Osteoblast (primary cell): ENCODE data around the gene UBL4B. TPM values are rescaled to one million over a fixed set of nuclear protein-coding genes. Genes with fewer than 3 reads are reported as not detected.

ENCODE experiments used
- DNase-seq: peaks from one replicate; pipeline ENCODE4 v3.0.0; 2011; ENCODE audit warnings: low spot score, mixed read lengths; ENCODE audit not compliant: insufficient read length; ENCODE audit errors: missing footprints
- H2AFZ ChIP-seq: 2 replicates; pipeline ENCODE4 v1.6.0; 2011; ENCODE audit warnings: mild to moderate bottlenecking, low read length
- H3K27ac ChIP-seq: 2 replicates; pipeline ENCODE4 v1.5.1; 2011; ENCODE audit warnings: mild to moderate bottlenecking, low read depth, low read length, moderate library complexity
- H3K27me3 ChIP-seq: 2 replicates; pipeline ENCODE4 v1.6.0; 2012; ENCODE audit warnings: mild to moderate bottlenecking, control low read depth, inconsistent platforms, low read length, moderate library complexity; ENCODE audit not compliant: insufficient read depth
- H3K36me3 ChIP-seq: 2 replicates; pipeline ENCODE4 v1.5.1; 2011; ENCODE audit warnings: mild to moderate bottlenecking, low read length, control low read depth, moderate library complexity; ENCODE audit not compliant: insufficient read depth
- H3K4me1 ChIP-seq: 2 replicates; pipeline ENCODE4 v1.5.1; 2011; ENCODE audit warnings: mild to moderate bottlenecking, low read length, control low read depth, moderate library complexity; ENCODE audit not compliant: insufficient read depth
- H3K4me2 ChIP-seq: 2 replicates; pipeline ENCODE4 v1.6.0; 2011; ENCODE audit warnings: mild to moderate bottlenecking, low read length; ENCODE audit not compliant: insufficient read depth
- H3K4me3 ChIP-seq: fragments of 200-600 bp; sonication (generic); 3 replicates; pipeline ENCODE4 v1.5.1; 2012; ENCODE audit warnings: mild to moderate bottlenecking, low read length, inconsistent platforms; ENCODE audit not compliant: insufficient read depth
- H3K79me2 ChIP-seq: 2 replicates; pipeline ENCODE4 v1.6.0; 2012; ENCODE audit warnings: mild to moderate bottlenecking, low read length, control low read depth, inconsistent platforms; ENCODE audit not compliant: insufficient read depth
- H3K9me3 ChIP-seq: 2 replicates; pipeline ENCODE4 v1.5.1; 2011; ENCODE audit warnings: low read depth, low read length, control low read depth
- H4K20me1 ChIP-seq: 2 replicates; pipeline ENCODE4 v1.6.0; 2012; ENCODE audit warnings: mild to moderate bottlenecking, low read length, control low read depth; ENCODE audit not compliant: insufficient read depth
- total RNA-seq: library from RNA; depleted of rRNA; stranded (reverse); fragments of >200 nt; gene quantifications from 2 replicates; pipeline ENCODE4 v1.2.3, GENCODE V29; 2012
- TF ChIP-seq, protein P1 (sequence below): IDR thresholded peaks from 2 replicates; pipeline ENCODE4 v1.5.1; 2011; ENCODE audit warnings: mild to moderate bottlenecking, low read depth, low read length, moderate library complexity; ENCODE audit errors: extremely low read depth

Gene UBL4B
- total RNA-seq, 1 donor: 1.1 TPM

GRCh38 chr1:110100335-110100734 lies 11.9 kb upstream of the UBL4B start:
- Histone ChIP-seq H3K27ac (no peak overlapping the region), H2AFZ (no peak overlapping the region), H3K4me2 (no peak overlapping the region), H4K20me1 (no peaks in the 10 kb centered on the region), H3K4me3 (no peak overlapping the region), H3K9me3 (no peaks in the 10 kb centered on the region), H3K36me3 (no peaks in the 10 kb centered on the region), H3K4me1 (peaks cover 11% of the 10 kb centered on the region), H3K79me2 (no peaks in the 10 kb centered on the region), H3K27me3 (peaks cover 5% of the 10 kb centered on the region)
- TF ChIP-seq, protein P1, sequence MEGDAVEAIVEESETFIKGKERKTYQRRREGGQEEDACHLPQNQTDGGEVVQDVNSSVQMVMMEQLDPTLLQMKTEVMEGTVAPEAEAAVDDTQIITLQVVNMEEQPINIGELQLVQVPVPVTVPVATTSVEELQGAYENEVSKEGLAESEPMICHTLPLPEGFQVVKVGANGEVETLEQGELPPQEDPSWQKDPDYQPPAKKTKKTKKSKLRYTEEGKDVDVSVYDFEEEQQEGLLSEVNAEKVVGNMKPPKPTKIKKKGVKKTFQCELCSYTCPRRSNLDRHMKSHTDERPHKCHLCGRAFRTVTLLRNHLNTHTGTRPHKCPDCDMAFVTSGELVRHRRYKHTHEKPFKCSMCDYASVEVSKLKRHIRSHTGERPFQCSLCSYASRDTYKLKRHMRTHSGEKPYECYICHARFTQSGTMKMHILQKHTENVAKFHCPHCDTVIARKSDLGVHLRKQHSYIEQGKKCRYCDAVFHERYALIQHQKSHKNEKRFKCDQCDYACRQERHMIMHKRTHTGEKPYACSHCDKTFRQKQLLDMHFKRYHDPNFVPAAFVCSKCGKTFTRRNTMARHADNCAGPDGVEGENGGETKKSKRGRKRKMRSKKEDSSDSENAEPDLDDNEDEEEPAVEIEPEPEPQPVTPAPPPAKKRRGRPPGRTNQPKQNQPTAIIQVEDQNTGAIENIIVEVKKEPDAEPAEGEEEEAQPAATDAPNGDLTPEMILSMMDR: no peak
- no peak for DNase-seq

DNA sequence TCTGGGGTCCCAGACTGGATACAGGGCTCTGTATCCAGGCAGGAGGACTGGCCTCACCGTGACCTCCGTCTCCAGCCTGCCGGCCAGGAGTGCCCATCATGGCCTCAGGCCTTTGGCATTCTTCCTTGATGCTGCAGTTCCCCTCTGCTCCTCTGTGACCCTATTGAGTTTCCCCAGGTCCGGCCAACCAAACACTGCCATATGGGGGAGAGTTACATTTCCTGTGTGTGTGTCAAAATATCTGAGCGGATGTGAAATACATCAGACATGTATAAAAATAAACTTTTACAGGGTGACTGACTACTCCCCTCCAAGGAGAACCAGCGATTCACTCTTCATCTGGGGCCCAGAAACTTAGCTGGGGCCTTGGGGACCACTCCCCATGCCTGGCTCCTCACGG lies 10.2 kb upstream of the UBL4B start:
- H3K27ac ChIP-seq: no peak overlapping the region
- DNase-seq: peak; percentile 90
- peak overlapping the region; percentile 39 for H3K4me2 ChIP-seq
- H4K20me1 ChIP-seq: no peaks in the 10 kb centered on the region
- TF ChIP-seq, protein P1: no peak
- no peaks in the 10 kb centered on the region for H3K79me2 ChIP-seq
- H3K4me1 ChIP-seq: peaks cover 11% of the 10 kb centered on the region
- H2AFZ ChIP-seq: peak overlapping the region; percentile 85
- H3K27me3 ChIP-seq: no peaks in the 10 kb centered on the region
- H3K36me3 ChIP-seq: no peaks in the 10 kb centered on the region
- H3K9me3 ChIP-seq: no peaks in the 10 kb centered on the region
- no peak overlapping the region for H3K4me3 ChIP-seq

DNA sequence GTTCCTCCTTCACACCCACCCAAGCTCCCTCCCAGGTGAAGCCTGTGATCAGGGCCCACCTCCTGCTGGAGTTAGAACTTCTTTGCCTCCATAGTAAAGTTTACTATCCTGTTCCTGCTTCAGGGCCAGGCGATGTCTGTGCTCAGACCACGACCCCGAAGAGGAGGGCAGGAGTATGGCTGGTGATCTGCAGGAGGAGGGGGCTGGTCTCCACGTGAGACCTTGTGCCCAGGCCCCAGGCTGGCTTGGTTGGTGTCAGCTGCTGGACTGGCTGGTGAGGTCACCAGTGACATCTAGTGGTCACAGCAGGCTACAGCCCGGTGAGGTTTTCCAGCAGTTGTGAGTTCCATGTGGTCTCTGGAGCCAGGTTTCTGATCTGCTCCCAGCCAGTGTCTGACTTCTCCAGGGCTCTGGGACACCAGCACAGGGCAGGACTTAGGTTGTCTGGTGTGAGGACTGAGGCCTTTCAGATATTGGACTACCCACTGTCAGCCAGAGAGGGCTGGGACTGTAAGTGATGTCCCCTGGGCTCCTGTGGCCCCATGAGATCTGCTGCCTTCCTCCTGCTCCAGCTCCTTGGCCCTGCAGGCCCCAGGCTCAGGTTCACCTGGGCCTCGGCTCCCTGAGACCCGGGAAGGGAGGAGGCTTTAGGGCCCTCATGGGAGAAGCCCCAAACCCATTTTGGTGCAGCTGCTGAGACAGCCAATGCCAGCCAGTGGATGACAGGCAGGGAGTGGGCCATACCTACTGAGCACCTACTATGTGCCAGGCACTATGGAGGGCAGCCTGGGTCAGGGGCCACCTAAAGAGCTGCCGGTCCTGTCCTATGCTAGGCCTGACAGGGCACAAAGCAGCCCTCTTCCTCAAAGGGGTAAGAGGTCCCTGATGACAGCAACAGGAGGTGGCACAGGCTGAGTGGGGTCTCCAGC lies 6.0 kb upstream of the UBL4B start:
- Histone ChIP-seq H3K9me3 (no peaks in the 10 kb centered on the region), H3K27ac (no peak overlapping the region), H4K20me1 (no peaks in the 10 kb centered on the region), H3K79me2 (no peaks in the 10 kb centered on the region), H3K4me3 (no peak overlapping the region), H3K36me3 (no peaks in the 10 kb centered on the region), H3K4me1 (peaks cover 17% of the 10 kb centered on the region), H3K4me2 (no peak overlapping the region), H3K27me3 (no peaks in the 10 kb centered on the region), H2AFZ (peak overlapping the region; percentile 14)
- peak; percentile 97 for DNase-seq
- TF ChIP-seq, protein P1: peak; percentile 94

DNA sequence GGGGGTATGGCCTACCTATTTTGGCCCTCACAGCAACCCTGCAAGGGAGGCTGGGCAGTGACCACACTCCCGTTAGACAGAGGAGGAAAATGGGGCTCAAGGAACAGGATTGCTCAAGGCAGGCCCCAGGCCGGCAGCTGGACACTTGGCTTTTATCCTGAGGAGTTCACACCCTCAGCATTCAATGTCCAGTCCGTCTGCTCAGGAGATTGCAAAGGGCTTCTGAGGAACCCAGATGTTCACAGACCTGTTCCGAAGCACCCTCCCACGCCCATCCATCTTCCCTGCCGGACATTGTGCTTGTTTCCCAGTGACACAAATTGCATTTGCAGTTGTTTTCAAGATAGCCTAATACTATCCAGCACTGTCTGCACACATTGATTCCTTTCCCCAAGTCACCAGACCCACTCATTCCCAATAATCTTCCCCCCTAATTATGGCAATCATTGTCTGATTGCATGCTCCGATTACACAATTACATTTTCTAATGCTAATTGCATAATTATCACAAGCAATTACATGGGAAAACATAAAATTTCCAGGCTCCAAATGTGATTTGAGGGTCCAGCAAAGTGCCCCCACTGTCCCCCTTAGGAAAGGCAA lies 4.3 kb upstream of the UBL4B start:
- Histone ChIP-seq H4K20me1 (no peaks in the 10 kb centered on the region), H3K4me1 (peaks cover 6% of the 10 kb centered on the region), H3K79me2 (no peaks in the 10 kb centered on the region), H3K4me3 (no peak overlapping the region), H2AFZ (no peak overlapping the region), H3K4me2 (no peak overlapping the region), H3K27me3 (peaks cover 4% of the 10 kb centered on the region), H3K27ac (no peak overlapping the region), H3K9me3 (no peaks in the 10 kb centered on the region), H3K36me3 (no peaks in the 10 kb centered on the region)
- TF ChIP-seq, protein P1: no peak
- no peak for DNase-seq
